LNCaP clone FGC (cell line): ENCODE measurements around the gene BLOC1S4.
"Not testable (repeated sequence)": the region's sequence is repeated elsewhere in the genome, so short reads cannot be mapped to it uniquely, and the experiment has no call there.

Source experiments
- DNase-seq: peaks from one replicate; pipeline ENCODE4 v3.0.0-alpha.2; 2011; ENCODE audit warnings: low read depth
- H3K4me3 ChIP-seq: 2 replicates; pipeline ENCODE4 v1.5.1; 2011; ENCODE audit warnings: mild to moderate bottlenecking, low read depth, low read length, control low read depth
- TF ChIP-seq, protein P1 (sequence below): IDR thresholded peaks from 2 replicates; pipeline ENCODE4 v1.5.1; 2012; ENCODE audit warnings: mild to moderate bottlenecking; ENCODE audit not compliant: control insufficient read depth, insufficient read depth; ENCODE audit errors: extremely low read depth

Gene BLOC1S4

DNA sequence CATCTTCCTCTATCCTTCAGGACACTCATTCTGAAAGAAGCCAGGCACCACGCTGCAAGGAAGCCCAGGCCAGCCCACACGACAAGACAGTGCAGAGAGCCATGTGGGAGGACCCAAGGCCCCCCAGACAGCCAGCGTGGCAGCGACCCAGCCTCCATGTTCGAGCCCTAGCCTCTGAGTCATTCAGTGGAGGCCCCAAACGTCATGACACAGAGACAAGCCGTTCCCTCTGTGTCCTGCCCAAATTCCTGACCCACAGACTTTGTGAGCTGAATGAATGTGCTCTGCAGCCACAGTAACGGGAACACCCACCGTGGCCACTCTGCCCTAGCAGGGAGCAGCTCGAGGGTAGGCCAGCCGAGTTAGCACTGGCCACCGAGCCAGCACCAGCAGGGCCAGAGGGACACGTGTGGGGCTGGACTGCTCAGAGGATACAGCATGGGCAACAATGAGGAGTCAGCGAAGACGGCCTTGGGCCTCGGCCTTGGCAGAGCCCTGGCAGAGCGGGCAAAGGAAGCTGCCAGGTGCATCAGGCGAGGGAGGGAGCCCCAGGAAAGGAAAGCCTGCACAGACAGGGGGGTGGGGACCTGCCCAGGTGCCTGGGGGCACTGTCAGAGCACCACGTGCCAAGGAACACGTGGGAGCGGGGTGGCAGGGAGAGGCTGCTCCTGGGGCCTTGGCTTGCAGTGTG lies 8.6 kb downstream of the BLOC1S4 start:
- no peak overlapping the region for H3K4me3 ChIP-seq
- TF ChIP-seq, protein P1, sequence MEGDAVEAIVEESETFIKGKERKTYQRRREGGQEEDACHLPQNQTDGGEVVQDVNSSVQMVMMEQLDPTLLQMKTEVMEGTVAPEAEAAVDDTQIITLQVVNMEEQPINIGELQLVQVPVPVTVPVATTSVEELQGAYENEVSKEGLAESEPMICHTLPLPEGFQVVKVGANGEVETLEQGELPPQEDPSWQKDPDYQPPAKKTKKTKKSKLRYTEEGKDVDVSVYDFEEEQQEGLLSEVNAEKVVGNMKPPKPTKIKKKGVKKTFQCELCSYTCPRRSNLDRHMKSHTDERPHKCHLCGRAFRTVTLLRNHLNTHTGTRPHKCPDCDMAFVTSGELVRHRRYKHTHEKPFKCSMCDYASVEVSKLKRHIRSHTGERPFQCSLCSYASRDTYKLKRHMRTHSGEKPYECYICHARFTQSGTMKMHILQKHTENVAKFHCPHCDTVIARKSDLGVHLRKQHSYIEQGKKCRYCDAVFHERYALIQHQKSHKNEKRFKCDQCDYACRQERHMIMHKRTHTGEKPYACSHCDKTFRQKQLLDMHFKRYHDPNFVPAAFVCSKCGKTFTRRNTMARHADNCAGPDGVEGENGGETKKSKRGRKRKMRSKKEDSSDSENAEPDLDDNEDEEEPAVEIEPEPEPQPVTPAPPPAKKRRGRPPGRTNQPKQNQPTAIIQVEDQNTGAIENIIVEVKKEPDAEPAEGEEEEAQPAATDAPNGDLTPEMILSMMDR, result no peak
- no peak for DNase-seq

DNA sequence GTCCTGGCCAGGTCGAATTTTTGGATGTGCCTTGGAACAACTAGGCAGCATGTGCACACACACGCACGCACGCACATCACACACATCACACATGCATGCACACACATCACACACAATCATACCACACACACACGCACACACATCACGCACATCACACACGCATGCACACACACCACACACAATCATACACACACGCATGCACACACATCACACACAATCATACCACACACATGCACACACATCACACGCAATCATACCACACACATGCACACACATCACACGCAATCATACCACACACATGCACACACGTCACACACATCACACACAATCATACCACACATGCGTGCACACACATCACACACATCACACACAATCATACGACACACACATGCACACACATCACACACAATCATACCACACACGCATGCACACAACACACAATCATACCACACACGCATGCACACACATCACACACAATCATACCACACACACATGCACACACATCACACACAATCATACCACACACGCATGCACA lies 9.5 kb downstream of the BLOC1S4 start:
- not testable (repeated sequence) for DNase-seq, H3K4me3 ChIP-seq

DNA sequence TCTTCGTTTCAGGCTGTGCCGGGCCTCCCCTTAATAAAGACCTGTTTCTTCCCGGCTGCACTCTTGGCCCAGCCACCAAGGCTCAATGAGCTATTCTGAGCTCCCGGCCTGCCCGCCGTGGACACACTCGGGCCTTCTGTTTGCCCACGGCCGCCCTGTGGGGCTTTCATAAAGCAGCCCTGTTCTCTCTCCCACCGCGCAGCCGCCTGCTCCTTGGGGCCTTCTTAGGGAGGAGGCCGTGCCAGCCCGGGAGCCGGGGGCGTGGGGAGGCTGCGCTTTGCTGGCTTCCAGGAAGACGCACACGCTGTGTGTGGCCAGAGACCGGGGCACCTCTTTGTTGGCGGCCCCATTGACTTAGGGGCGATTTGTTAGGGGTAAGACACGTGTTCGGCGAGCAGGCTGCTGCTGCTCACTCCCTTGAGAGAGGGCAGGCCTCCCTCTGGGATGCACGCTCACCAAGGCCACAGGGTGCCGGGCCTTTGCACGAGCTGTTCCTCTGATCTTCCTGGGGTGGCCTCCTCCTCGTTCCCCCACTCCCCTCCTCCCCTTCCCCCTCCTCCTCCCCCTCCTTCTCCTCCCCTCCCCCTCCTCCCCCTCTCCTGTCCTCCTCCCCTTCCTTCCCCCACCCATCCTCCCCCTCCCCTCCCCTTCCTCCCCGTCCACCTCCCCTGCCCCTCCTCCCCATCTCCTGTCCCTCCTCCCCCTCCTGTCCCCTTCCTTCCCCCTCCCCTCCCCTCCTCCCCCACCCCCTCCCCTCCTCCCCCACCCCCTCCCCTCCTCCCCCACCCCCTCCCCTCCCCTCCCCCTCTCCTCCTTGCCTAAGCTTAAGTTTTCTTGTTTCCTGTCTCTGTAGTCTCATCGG lies 11.3 kb downstream of the BLOC1S4 start:
- TF ChIP-seq, protein P1, result no peak
- no peak overlapping the region for H3K4me3 ChIP-seq
- no peak for DNase-seq

DNA sequence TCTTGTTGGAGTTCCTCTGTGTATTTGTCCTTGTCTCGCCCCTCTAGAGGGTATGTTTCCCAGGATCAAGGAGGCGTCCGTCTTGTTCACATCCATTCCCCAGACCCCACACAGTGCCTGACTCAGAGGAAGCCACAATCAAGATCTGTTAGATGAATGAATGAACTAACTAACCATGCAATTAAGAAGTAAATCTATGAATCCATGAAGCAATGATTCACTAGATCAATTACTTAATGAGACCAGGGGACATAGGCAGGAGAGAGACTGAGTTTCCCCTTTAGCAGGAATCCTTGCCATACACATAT lies 11.9 kb downstream of the BLOC1S4 start:
- TF ChIP-seq, protein P1, result no peak
- no peak for DNase-seq
- H3K4me3 ChIP-seq, result no peak overlapping the region

DNA sequence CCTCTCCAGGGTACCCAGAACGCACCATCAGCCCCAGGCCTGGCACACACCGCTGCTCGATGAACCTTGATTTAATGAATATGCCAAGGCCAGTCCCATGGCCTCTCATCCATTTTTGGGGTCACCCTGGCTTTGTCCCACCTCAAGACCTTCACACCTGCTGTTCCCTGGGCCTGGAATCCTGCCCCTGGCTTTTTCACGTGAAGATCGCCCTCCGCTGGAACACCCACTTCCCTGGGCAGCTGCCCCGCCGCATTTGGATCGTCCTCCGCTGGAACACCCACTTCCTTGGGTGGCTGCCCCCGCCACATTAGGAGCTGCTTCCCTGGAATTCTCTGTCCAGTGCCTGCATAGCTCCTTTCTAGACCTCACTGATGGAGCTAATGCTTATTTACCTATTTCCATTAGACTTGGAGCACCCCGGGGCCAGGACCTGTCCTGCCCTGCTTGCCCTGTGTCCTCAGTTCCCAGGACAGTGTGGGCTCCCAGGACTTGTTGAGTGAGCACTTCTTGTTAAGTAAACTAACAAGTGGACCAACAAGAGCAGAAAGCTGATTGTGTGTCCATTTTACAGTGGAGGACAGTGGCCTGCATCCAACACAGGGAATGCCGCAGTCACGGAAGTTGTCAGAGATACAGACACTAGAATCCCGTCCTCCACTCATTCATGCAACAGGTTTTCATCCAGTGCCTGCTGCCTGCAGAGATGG lies 12.5 kb downstream of the BLOC1S4 start:
- no peak for DNase-seq
- H3K4me3 ChIP-seq, result no peak overlapping the region

DNA sequence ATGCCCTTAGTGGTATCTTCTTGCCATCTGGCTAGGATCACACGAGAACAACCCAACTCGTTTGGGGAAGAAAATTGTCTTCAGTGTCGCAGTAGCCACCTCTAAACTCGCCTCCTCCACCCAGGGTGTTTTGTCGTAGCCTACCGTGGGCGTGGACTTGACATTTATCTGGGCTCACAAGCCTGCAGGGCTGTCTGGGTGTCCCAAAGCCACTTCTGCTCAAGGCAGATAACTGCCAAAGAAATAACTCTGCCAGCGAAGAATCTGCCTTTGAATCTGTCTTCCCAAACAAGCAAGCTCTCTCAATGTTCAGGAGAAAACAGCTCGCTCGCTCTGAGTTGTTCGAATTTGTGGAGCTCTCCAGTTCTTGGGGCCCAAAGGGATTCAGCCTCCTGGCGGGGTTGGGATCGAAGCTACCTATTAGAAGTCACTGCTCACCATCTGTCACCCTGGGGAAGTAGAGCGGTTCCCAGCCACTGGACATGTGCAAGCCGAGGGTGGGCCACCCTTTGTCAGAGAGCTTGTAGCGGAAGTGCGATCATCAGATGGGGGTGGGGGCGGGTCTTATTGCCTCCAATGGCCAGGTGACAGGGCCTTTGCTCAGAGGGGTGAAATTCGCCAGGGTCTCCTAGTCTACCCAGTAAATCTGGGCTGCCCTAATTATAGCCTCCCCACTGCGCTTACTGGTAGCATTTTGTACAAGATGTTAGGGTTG lies 14.8 kb downstream of the BLOC1S4 start:
- TF ChIP-seq, protein P1, result no peak

More for the DNA sequence above, 12.5 kb downstream of the BLOC1S4 start:
- TF ChIP-seq, protein P1, result no peak

More for the DNA sequence above, 14.8 kb downstream of the BLOC1S4 start:
- no peak for DNase-seq
- no peak overlapping the region for H3K4me3 ChIP-seq
